Common myeloid progenitor, CD34-positive (primary cell): ENCODE measurements around the gene PTGER2.

ENCODE experiments used
- CTCF ChIA-PET: fragments of 350-600 bp; sonication (Branson Sonifier 250); formaldehyde crosslinking; loops from one replicate; lab custom pipeline; 2021; ENCODE audit warnings: antibody characterized with exemption; lab: Charles Lee
- POLR2A ChIA-PET: fragments of 350-600 bp; sonication (Branson Sonifier 250); formaldehyde crosslinking; loops from one replicate; lab custom pipeline; 2021; ENCODE audit warnings: antibody characterized with exemption; lab: Charles Lee
- DNase-seq, 3 donors: peaks; one replicate each; pipeline versions ENCODE4 v3.0.0 to v3.0.0-alpha.2; 2013
- H3K27ac ChIP-seq, 2 experiments: 1 replicate in 1 of 2; 2 replicates in 1 of 2; pipeline ENCODE4 v1.7.0; 2013; ENCODE audit warnings: inconsistent platforms in 2 of 2, low read length in 2 of 2, mild to moderate bottlenecking in 2 of 2, low read depth in 1 of 2, moderate library complexity in 1 of 2; ENCODE audit not compliant: severe bottlenecking in 2 of 2, insufficient read depth in 1 of 2, poor library complexity in 1 of 2
- H3K27me3 ChIP-seq, 5 experiments: replicated peaks in 2 of 5; 1 replicate in 3 of 5; 2 replicates in 2 of 5; pipeline versions ENCODE4 v1.6.1 to v1.7.0; 2013; ENCODE audit warnings: low read length in 4 of 5, mild to moderate bottlenecking in 2 of 5, moderate library complexity in 2 of 5, inconsistent platforms in 1 of 5; ENCODE audit not compliant: insufficient read depth in 5 of 5, control insufficient read depth in 4 of 5
- H3K36me3 ChIP-seq, 4 experiments: 1 replicate in 2 of 4; 2 replicates in 2 of 4; pipeline versions ENCODE4 v1.6.1 to v1.7.0; 2013; ENCODE audit warnings: low read length in 3 of 4, control low read depth in 1 of 4, mild to moderate bottlenecking in 1 of 4; ENCODE audit not compliant: control insufficient read depth in 4 of 4, insufficient read depth in 4 of 4
- H3K4me1 ChIP-seq, 4 experiments: 1 replicate in 3 of 4; 2 replicates in 1 of 4; pipeline versions ENCODE4 v1.6.1 to v1.7.1; 2013; ENCODE audit warnings: low read length in 3 of 4, mild to moderate bottlenecking in 3 of 4, control low read depth in 1 of 4, inconsistent platforms in 1 of 4, moderate library complexity in 1 of 4; ENCODE audit not compliant: control insufficient read depth in 4 of 4, insufficient read depth in 4 of 4; ENCODE audit errors: control extremely low read depth in 1 of 4
- H3K4me3 ChIP-seq, 7 experiments: 1 replicate in 4 of 7; 2 replicates in 3 of 7; pipeline versions ENCODE4 v1.5.1 to v1.7.0; 2013; ENCODE audit warnings: mild to moderate bottlenecking in 7 of 7, low read length in 6 of 7, moderate library complexity in 6 of 7, inconsistent platforms in 2 of 7, low read depth in 2 of 7, control low read depth in 1 of 7; ENCODE audit not compliant: insufficient read depth in 4 of 7, control insufficient read depth in 1 of 7; ENCODE audit errors: extremely low read depth in 1 of 7
- H3K9me3 ChIP-seq, 5 experiments: 1 replicate in 4 of 5; 2 replicates in 1 of 5; pipeline versions ENCODE4 v1.6.1 to v1.7.1; 2013; ENCODE audit warnings: low read length in 4 of 5, mild to moderate bottlenecking in 2 of 5, inconsistent platforms in 1 of 5, low read depth in 1 of 5, moderate library complexity in 1 of 5; ENCODE audit not compliant: control insufficient read depth in 4 of 5, insufficient read depth in 2 of 5; ENCODE audit errors: control extremely low read depth in 1 of 5
- WGBS: methylation state at CpG from one replicate; pipeline ENCODE4 v1.1.5; 2013; ENCODE audit not compliant: insufficient coverage; 5-methylcytosine and 5-hydroxymethylcytosine counted together

PTGER2 gene

DNA sequence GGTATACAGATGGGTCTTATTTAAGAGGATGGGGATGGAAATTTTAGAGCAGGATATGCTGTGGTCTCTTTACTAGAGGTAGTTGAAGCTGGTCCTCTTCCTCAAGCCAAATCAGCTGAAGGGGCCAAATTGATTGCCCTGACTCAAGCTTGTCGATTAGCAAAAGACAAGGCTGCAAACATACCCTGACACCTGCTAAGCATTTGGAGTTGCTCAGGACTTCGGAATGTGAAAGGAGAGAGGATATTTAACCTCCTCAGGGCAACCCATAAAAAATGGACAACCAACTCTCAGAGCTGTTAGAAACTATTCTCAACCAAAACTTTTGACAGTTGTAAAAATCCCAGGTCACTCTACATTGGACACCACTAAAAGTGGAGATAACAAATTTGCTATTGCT is 31.0 kb upstream of the PTGER2 start:
- Histone ChIP-seq H3K36me3 (no peaks in the 10 kb centered on the region), H3K4me3 (no peak overlapping the region), H3K27me3 (no peaks in the 10 kb centered on the region), H3K9me3 (no peaks in the 10 kb centered on the region), H3K4me1 (peaks cover 14 to 46% (median 27%) of the 10 kb centered on the region in 4 experiments), H3K27ac (no peak overlapping the region)
- ChIA-PET CTCF (interaction anchor here (0.9 to 2.4 kb wide), 3 partner anchors 9 to 11 kb away, joined by 3 to 8 read pairs (median 5); no protein-coding TSS in a partner anchor), POLR2A (no interaction called here)
- no CpG with 5 or more reads among the region's 2 CpGs for WGBS
- no peak for DNase-seq

DNA sequence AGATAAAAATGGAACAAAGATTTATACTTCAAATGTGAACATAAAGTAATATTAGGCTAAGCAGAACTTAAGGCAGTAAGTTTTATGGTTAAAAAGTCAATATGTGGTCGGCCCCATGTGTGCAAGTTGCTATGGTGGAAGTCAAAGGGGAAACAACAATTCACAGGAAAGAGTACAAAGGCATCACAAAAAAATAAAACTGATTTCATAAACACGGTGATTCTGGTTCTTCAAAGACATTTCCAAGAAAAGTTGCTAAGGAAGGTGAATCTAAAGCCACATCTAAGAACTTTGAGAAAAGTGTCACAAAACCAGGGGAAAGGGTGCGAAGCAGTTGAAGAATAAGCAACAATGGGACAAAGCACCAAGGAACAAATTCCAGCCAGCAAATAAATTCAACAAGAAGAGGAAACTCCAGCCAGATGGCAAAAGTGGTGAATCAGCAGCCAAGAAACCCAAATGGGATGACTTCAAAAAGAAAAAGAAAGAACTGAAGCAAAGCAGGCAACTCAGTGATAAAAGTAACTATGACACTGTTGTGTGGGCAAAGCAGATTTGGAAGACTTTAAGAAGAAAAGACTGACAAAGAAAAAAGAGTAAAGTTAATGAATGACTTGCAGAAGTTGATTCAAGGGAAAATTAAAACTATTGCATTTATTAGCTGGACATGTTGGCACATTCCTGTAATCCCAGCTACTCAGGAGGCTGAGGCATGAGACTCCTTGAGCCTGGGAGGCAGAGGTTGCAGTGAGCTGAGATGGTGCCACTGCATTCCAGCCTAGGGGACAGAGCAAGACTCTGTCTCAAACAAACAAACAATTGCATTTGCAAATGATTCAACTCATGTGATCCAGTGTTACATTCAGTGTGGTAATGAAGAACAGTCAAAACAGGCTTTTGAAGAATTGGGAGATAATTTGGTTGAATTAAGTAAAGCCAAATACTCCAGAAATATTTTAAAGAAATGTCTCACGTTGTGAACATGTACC is 27.2 kb upstream of the PTGER2 start:
- CTCF ChIA-PET = interaction anchor here (0.6 to 2.5 kb wide), 2 partner anchors 13 to 110 kb away, joined by 4 to 8 read pairs; no protein-coding TSS in a partner anchor

DNA sequence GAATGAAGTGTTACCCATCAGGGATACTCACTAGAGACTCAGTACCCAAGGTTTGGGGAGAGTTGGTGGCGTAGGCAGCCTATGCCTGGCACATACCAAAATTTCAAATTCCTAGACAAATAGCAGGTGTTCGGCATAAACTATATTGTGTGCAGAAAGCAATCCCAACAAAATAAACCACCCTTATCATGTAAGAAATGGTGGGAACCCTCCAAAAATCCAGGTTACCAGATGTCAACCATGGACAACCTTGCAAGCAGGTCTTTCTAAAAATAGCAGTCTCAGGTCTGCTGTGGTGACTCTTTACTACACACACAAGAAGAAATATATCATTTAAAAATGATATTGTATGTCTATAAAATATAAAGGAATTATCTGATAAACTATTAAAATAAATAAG is 17.7 kb upstream of the PTGER2 start:
- Histone ChIP-seq H3K27ac (no peak overlapping the region), H3K9me3 (no peaks in the 10 kb centered on the region), H3K36me3 (no peaks in the 10 kb centered on the region), H3K4me3 (no peak overlapping the region), H3K4me1 (peaks cover 0 to 4% (median 0%) of the 10 kb centered on the region in 4 experiments), H3K27me3 (no peaks in the 10 kb centered on the region)
- POLR2A ChIA-PET = no interaction called here
- CTCF ChIA-PET = interaction anchor here (0.6 kb wide), 1 partner anchor 12 kb away, joined by 3 read pairs; no protein-coding TSS in a partner anchor
- no peak for DNase-seq
- no CpG with 5 or more reads among the region's 2 CpGs for WGBS

More for the DNA sequence above, 27.2 kb upstream of the PTGER2 start:
- Histone ChIP-seq H3K4me3 (no peak overlapping the region), H3K27me3 (no peaks in the 10 kb centered on the region), H3K36me3 (no peaks in the 10 kb centered on the region), H3K4me1 (peaks cover 5 to 21% (median 9%) of the 10 kb centered on the region in 4 experiments), H3K27ac (no peak overlapping the region), H3K9me3 (no peaks in the 10 kb centered on the region)
- peak in 2 of 3 donors; percentile 57 to 58 for DNase-seq
- POLR2A ChIA-PET = interaction anchor here (0.6 kb wide), 1 partner anchor 259 kb away, joined by 3 read pairs; no protein-coding TSS in a partner anchor
- WGBS = no CpG with 5 or more reads among the region's 4 CpGs

DNA sequence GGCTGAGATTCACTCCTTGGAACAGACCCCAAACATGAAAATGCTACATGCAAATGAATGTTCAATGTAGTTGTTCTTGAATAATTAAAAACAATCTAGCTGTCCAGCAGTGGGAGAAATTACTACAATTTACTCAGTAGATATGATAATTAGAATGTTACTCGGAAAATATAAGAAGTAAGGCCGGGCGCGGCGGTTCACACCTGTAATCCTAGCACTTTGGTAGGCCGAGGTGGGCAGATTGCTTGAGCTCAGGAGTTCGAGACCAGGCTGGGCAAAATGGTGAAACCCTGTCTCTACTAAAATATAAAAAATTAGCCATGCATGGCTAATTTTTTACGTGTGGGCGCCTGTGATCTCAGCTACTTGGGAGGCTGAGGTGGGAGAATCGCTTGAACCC is 15.3 kb upstream of the PTGER2 start:
- H3K36me3 ChIP-seq = no peaks in the 10 kb centered on the region
- no peak overlapping the region for H3K4me3 ChIP-seq
- no peaks in the 10 kb centered on the region for H3K9me3 ChIP-seq
- DNase-seq = no peak
- peaks cover 0 to 4% (median 0%) of the 10 kb centered on the region in 4 experiments for H3K4me1 ChIP-seq
- CTCF ChIA-PET = interaction anchor here (1.2 to 4.7 kb wide), 10 partner anchors 10 to 303 kb away, joined by 3 to 34 read pairs (median 5); partner anchors contain the start of gene PTGER2
- no peak overlapping the region for H3K27ac ChIP-seq
- POLR2A ChIA-PET = no interaction called here
- WGBS = 93% methylated on average over 7 of the region's 10 CpGs
- no peaks in the 10 kb centered on the region for H3K27me3 ChIP-seq

DNA sequence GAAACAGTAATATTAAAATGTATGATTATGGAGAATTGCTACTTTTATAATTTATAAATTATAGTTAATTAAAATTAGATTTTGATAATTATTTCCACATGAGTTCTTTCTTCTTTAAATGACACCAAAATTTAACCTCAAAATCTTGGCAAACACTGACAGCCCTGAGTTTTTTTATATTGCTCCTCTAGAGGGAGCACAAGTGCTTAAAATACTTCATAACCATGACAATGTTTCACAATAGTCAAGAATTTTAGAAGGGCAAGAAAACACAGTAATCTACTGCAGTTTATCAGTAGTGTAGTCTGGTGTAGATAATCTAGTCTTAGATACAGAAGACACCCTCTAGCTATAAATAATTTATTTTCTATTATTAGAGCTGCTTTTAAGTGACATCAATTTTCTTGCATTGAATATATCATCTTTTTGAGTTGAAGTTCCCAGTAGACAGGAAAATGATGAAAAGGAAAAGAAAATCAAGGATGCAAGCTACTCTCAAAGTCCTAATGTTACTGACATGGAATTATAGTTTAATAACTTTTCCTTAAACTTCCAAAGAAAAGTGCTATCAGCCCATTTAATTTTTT is 14.3 kb upstream of the PTGER2 start:
- ChIA-PET POLR2A (interaction anchor here (0.7 kb wide), 1 partner anchor 304 kb away, joined by 4 read pairs; no protein-coding TSS in a partner anchor), CTCF (interaction anchor here (0.6 to 4.7 kb wide), 22 partner anchors 9 to 176 kb away, joined by 3 to 34 read pairs (median 4); partner anchors contain the start of gene PTGER2)
- H3K4me1 ChIP-seq = peaks cover 0 to 4% (median 0%) of the 10 kb centered on the region in 4 experiments
- no peak overlapping the region for H3K27ac ChIP-seq
- no peaks in the 10 kb centered on the region for H3K27me3 ChIP-seq
- DNase-seq = peak in 2 of 3 donors; percentile 73 to 78
- H3K4me3 ChIP-seq = no peak overlapping the region
- no peaks in the 10 kb centered on the region for H3K9me3 ChIP-seq
- H3K36me3 ChIP-seq = no peaks in the 10 kb centered on the region

DNA sequence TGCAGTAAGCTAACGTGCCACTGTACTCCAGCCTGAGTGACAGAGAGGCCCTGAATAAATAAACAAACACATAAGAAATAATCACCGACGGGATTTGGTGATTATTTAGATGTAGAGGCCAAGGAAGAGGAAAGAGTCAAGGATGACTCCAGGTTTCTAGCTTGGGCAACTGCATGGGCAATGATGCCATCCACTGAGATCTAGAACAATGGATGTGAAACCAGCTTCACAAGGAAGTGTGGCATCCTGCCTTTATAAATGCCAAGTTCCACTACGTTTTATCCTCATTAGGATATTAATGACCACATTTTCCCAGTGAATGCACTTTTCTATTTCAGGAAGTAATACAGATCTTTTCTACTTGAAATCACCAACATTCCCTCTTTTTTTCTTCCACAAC is 10.9 kb upstream of the PTGER2 start:
- Histone ChIP-seq H3K27ac (no peak overlapping the region), H3K9me3 (no peaks in the 10 kb centered on the region), H3K27me3 (no peaks in the 10 kb centered on the region), H3K36me3 (no peaks in the 10 kb centered on the region), H3K4me3 (no peak overlapping the region), H3K4me1 (peaks cover 0 to 11% (median 3%) of the 10 kb centered on the region in 4 experiments)
- no peak for DNase-seq
- POLR2A ChIA-PET = interaction anchor here (0.6 kb wide), 1 partner anchor 91 kb away, joined by 4 read pairs; no protein-coding TSS in a partner anchor
- 100% methylated on average over 1 of the region's 4 CpGs for WGBS
- CTCF ChIA-PET = interaction anchor here (1.1 to 1.4 kb wide), 3 partner anchors 11 to 172 kb away, joined by 3 to 4 read pairs (median 4); no protein-coding TSS in a partner anchor
